ENCODE data around the gene SHB. TPM values are rescaled to one million over a fixed set of nuclear protein-coding genes. Genes with fewer than 3 reads are reported as not detected.

Gene SHB
- total and polyA plus RNA-seq, 2 donors (not counting 1 experiment from before 2014, with no cell fraction given) = 9.9 to 13.9 TPM

- no peak overlapping the region for H3K4me3 ChIP-seq (replicated peaks in 1 of 4; ENCODE audit: control extremely low read depth in 1 of 4, insufficient read depth in 1 of 4, low read depth in 3 of 4, low read length in 4 of 4)
- no peak for DNase-seq (ENCODE audit: low read depth in 2 of 2)
- no peak overlapping the region for H3K4me2 ChIP-seq (ENCODE audit: extremely low read depth, insufficient read depth, low read length)
- no peaks in the 10 kb centered on the region for H3K27me3 ChIP-seq (ENCODE audit: control insufficient read depth, insufficient read depth, low read length)
- H3K9me3 ChIP-seq (ENCODE audit: control insufficient read depth, insufficient read depth, low read depth, low read length) = no peaks in the 10 kb centered on the region
- peaks cover 36% of the 10 kb centered on the region for H3K4me1 ChIP-seq (ENCODE audit: control insufficient read depth, extremely low read depth, insufficient read depth, low read length)
- no peaks in the 10 kb centered on the region for H3K36me3 ChIP-seq (ENCODE audit: control insufficient read depth, insufficient read depth, low read length)
- H2AFZ ChIP-seq (ENCODE audit: low read length) = no peak overlapping the region
- H3K27ac ChIP-seq (ENCODE audit: insufficient read depth, low read length) = no peak overlapping the region
- peaks cover 96% of the 10 kb centered on the region for H3K79me2 ChIP-seq (ENCODE audit: control insufficient read depth, insufficient read depth, low read length)
- no peak overlapping the region for H3K9ac ChIP-seq (ENCODE audit: insufficient read depth, low read length)
- TF ChIP-seq CTCF (conservative IDR thresholded peaks at IDR 0.05 in 1 of 2, IDR thresholded peaks at IDR 0.05 in 1 of 2; ENCODE audit: low read depth in 1 of 2, low read length in 2 of 2) (no peak), EZH2 (IDR thresholded peaks at IDR 0.05; ENCODE audit: low read length, missing control alignments) (no peak)
- H4K20me1 ChIP-seq (ENCODE audit: control insufficient read depth, extremely low read depth, insufficient read depth, low read length) = no peaks in the 10 kb centered on the region
Measured at GRCh38 chr9:38031594-38031993, 37.4 kb downstream of the SHB start.

GRCh38 chr9:38030658-38031057 lies 38.4 kb downstream of the SHB start:
- H2AFZ ChIP-seq (ENCODE audit: low read length) = no peak overlapping the region
- no peak for DNase-seq (ENCODE audit: low read depth in 2 of 2)
- H4K20me1 ChIP-seq (ENCODE audit: control insufficient read depth, extremely low read depth, insufficient read depth, low read length) = no peaks in the 10 kb centered on the region
- TF ChIP-seq EZH2 (IDR thresholded peaks at IDR 0.05; ENCODE audit: low read length, missing control alignments) (no peak), CTCF (conservative IDR thresholded peaks at IDR 0.05 in 1 of 2, IDR thresholded peaks at IDR 0.05 in 1 of 2; ENCODE audit: low read depth in 1 of 2, low read length in 2 of 2) (peak in 1 of 2 donors; percentile 6)
- no peak overlapping the region for H3K9ac ChIP-seq (ENCODE audit: insufficient read depth, low read length)
- H3K9me3 ChIP-seq (ENCODE audit: control insufficient read depth, insufficient read depth, low read depth, low read length) = no peaks in the 10 kb centered on the region
- H3K79me2 ChIP-seq (ENCODE audit: control insufficient read depth, insufficient read depth, low read length) = peaks cover 93% of the 10 kb centered on the region
- no peaks in the 10 kb centered on the region for H3K27me3 ChIP-seq (ENCODE audit: control insufficient read depth, insufficient read depth, low read length)
- peaks cover 32% of the 10 kb centered on the region for H3K4me1 ChIP-seq (ENCODE audit: control insufficient read depth, extremely low read depth, insufficient read depth, low read length)
- H3K36me3 ChIP-seq (ENCODE audit: control insufficient read depth, insufficient read depth, low read length) = no peaks in the 10 kb centered on the region
- H3K4me3 ChIP-seq (replicated peaks in 1 of 4; ENCODE audit: control extremely low read depth in 1 of 4, insufficient read depth in 1 of 4, low read depth in 3 of 4, low read length in 4 of 4) = no peak overlapping the region
- no peak overlapping the region for H3K4me2 ChIP-seq (ENCODE audit: extremely low read depth, insufficient read depth, low read length)
- H3K27ac ChIP-seq (ENCODE audit: insufficient read depth, low read length) = no peak overlapping the region

GRCh38 chr9:38029915-38030638 lies 39.0 kb downstream of the SHB start:
- H2AFZ ChIP-seq (ENCODE audit: low read length) = no peak overlapping the region
- H3K79me2 ChIP-seq (ENCODE audit: control insufficient read depth, insufficient read depth, low read length) = peaks cover 93% of the 10 kb centered on the region
- H3K4me1 ChIP-seq (ENCODE audit: control insufficient read depth, extremely low read depth, insufficient read depth, low read length) = peaks cover 34% of the 10 kb centered on the region
- no peak overlapping the region for H3K4me2 ChIP-seq (ENCODE audit: extremely low read depth, insufficient read depth, low read length)
- no peaks in the 10 kb centered on the region for H3K27me3 ChIP-seq (ENCODE audit: control insufficient read depth, insufficient read depth, low read length)
- H3K9me3 ChIP-seq (ENCODE audit: control insufficient read depth, insufficient read depth, low read depth, low read length) = no peaks in the 10 kb centered on the region
- H3K4me3 ChIP-seq (replicated peaks in 1 of 4; ENCODE audit: control extremely low read depth in 1 of 4, insufficient read depth in 1 of 4, low read depth in 3 of 4, low read length in 4 of 4) = no peak overlapping the region
- no peak overlapping the region for H3K27ac ChIP-seq (ENCODE audit: insufficient read depth, low read length)
- H3K36me3 ChIP-seq (ENCODE audit: control insufficient read depth, insufficient read depth, low read length) = no peaks in the 10 kb centered on the region
- no peak for TF ChIP-seq EZH2 (IDR thresholded peaks at IDR 0.05; ENCODE audit: low read length, missing control alignments)
- TF ChIP-seq CTCF (conservative IDR thresholded peaks at IDR 0.05 in 1 of 2, IDR thresholded peaks at IDR 0.05 in 1 of 2; ENCODE audit: low read depth in 1 of 2, low read length in 2 of 2) = no peak
- no peaks in the 10 kb centered on the region for H4K20me1 ChIP-seq (ENCODE audit: control insufficient read depth, extremely low read depth, insufficient read depth, low read length)
- no peak overlapping the region for H3K9ac ChIP-seq (ENCODE audit: insufficient read depth, low read length)
- DNase-seq (ENCODE audit: low read depth in 2 of 2) = no peak
